Spleen (tissue), 7 donors: Measurements from ENCODE around the gene CUL3.

Experiments
- POLR2A ChIP-seq, 3 donors: fragments of 450-650 bp; IDR thresholded peaks; one replicate each; pipeline ENCODE4 v1.5.1; 2017; ENCODE audit warnings: antibody characterized with exemption in 3 of 3, mild to moderate bottlenecking in 1 of 3
- TF ChIP-seq, protein P1 (sequence below), 11 experiments: fragments of 200-600 bp in 7 of 11; fragments of 450-650 bp in 4 of 11; sonication (generic) in 4 of 11; IDR thresholded peaks in 8 of 11; conservative IDR thresholded peaks in 3 of 11; 1 replicate in 7 of 11; 2 replicates in 4 of 11; pipeline versions ENCODE4 v1.4.0 to v1.8.0; 2016 to 2021; ENCODE audit warnings: antibody characterized with exemption in 11 of 11, inconsistent platforms in 4 of 11, mild to moderate bottlenecking in 1 of 11
- donor health status: DM: no; HTN: no; CAD: no; lungs with moderate emphysema.
- donor health status: DM: no; HTN: no; CAD: no.
- donor health status: DM: no; HTN: no; CAD: no.

DNA sequence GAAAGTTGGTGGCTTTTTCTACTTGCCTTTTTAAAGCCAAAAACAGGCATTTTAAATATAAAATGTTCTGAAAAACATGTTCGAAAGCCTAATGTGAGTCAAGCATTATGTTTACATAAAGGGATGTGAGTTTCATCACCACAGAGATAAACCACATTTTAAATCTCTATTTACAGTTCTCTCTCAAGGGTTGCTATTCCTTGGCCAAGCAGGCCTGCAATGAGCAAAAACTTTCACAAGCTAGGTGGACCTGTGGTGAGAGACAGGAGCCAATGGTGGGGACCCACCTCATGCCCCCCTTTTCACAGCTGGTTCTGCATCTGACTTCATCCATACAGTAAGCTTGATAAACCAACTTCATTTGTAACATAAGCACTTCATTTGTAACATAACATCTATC, 65.1 kb downstream of the CUL3 start:
- TF ChIP-seq, protein P1, sequence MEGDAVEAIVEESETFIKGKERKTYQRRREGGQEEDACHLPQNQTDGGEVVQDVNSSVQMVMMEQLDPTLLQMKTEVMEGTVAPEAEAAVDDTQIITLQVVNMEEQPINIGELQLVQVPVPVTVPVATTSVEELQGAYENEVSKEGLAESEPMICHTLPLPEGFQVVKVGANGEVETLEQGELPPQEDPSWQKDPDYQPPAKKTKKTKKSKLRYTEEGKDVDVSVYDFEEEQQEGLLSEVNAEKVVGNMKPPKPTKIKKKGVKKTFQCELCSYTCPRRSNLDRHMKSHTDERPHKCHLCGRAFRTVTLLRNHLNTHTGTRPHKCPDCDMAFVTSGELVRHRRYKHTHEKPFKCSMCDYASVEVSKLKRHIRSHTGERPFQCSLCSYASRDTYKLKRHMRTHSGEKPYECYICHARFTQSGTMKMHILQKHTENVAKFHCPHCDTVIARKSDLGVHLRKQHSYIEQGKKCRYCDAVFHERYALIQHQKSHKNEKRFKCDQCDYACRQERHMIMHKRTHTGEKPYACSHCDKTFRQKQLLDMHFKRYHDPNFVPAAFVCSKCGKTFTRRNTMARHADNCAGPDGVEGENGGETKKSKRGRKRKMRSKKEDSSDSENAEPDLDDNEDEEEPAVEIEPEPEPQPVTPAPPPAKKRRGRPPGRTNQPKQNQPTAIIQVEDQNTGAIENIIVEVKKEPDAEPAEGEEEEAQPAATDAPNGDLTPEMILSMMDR (IDR thresholded peaks at IDR 0.05 in 8 of 11, conservative IDR thresholded peaks at IDR 0.05 in 3 of 11), result no peak
- no peak for TF ChIP-seq POLR2A (IDR thresholded peaks at IDR 0.05)
